Stimulated activated CD4-positive, alpha-beta T cell treated with anti-CD3 and anti-CD28 coated beads, Interleukin-12 subunit alpha, Interleukin-12 subunit beta, amount 100 ng/mL, for 48 hours (primary cell): ENCODE results near the gene DCAF6.

ENCODE experiments used
- DNase-seq, 3 donors: peaks; one replicate each; pipeline ENCODE4 v3.0.0-alpha.2; 2020; ENCODE audit warnings: low read depth in 2 of 3, low spot score in 1 of 3

The DCAF6 gene

DNA sequence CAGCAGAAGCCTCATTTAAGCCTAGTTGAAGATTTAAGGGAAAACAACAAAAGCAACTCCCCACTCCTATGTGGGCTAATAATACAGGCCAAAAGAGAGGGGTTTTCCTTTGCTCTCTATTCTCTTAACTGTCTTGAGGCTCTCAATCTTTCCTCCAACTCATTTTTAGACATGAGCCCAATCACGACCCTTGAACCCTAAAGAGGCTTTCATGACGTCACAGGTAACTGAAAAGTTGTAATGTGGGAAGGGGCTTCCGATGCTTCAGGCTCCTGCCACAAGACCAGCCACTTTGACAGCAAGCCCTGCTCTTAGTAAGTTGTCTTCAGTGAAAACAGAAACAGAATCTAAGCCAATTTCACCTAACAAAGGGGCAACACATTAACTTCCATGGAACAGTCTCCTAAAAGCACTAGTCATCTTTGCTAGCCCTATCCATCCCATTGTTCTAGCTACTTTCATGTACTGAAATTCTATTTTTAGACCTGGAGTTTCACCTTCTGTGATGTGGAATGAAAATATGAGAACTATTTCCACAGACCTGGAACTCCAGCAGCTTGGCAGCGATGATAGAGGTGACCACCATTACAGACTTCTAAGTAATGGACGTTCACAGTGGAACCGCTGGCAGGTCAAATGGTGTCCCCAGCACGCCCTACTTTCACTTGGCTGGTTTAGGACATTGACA, 164.0 kb downstream of the DCAF6 start:
- DNase-seq: no peak

DNA sequence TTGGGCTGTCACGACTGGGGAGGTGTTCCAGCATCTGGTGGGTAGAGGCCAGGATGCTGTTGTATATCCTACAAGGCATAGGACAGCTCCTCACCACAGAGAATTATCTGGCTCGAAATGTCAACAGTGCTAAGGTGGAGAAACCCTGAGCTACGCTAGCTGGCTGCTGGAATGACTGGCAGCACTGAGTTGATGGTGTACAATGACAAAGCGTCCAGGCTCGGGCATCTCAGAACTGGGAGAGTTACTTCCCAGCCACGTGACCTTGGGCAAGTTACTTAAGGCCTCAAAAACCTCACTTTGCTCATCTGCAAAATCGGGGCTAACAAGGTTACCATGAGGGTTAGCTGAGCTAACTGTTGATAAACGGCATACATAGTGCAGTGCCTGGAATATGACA, 164.9 kb downstream of the DCAF6 start:
- DNase-seq: no peak

DNA sequence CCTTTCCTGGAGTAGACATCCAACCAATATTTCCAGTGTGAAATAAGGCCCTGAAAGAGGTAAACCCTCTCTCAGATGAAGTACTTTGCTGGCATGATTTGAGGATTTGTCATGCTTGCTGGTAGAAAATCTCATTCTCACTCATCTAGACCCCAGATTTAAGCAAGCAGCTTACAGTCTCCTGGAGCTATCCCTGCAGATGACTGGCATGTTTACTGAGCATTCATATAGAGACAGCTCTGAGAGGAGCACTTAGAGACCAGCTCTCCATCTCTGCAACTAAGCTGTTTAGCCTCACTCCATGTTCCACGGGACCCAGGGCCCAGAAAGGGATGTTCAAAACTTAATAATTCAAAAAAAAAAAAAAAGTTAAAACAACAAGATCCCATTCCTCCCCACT, 166.0 kb downstream of the DCAF6 start:
- no peak for DNase-seq

DNA sequence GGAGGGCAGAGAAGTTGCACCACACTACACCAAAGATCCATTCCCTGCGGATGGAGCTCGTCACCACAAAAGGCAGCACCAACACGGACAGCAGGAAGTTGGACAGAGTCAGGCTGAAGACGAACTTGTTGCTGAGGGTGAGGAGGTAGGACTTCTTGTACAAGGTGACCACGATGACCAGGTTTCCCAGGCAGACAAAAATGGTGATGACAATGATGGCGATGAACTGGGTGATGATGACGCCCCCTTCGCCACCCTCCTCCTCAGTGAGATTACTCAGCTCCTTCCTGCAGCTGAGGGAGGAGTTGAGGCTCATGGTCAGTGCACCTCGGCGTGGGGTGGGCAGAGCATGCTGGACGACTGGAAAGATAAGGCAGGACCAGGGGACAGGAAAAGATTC, 168.1 kb downstream of the DCAF6 start:
- no peak for DNase-seq

DNA sequence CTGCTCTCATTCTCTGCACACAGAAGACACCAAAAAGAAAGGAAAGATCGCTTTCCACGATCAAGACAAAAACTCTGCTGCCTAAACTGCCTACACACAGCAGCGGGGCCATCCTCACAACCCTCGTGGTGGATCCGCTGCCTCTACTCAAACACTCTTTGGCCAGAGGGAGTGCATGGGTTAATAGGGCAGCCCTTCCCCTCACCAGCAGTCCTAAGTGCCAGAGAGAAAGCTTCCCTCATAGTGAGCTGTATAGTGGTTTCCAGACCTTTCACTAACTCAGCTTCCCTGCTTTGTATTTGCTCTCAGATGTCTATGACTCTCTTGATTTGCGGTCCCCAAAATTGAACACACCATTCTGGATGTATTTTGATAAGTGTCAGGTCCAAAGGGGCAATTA, 169.4 kb downstream of the DCAF6 start:
- DNase-seq: no peak

DNA sequence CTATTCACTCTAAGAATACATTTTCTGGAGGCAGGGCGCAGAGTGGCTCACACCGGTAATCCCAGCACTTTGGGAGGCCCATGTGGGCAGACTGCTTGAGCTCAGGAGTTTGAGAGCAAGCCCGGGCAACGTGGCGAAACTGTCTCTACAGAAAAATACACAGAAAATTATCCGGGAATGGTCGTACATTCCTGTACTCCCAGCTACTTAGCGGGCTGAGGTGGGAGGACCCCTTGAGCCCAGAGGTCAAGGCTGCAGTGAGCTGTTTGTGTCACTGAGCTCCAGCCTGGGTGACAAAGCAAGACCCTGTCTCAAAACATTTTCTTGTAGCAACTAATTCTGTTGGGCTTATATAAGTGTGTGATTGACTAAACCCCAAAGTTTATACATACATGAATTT, 169.8 kb downstream of the DCAF6 start:
- no peak for DNase-seq

DNA sequence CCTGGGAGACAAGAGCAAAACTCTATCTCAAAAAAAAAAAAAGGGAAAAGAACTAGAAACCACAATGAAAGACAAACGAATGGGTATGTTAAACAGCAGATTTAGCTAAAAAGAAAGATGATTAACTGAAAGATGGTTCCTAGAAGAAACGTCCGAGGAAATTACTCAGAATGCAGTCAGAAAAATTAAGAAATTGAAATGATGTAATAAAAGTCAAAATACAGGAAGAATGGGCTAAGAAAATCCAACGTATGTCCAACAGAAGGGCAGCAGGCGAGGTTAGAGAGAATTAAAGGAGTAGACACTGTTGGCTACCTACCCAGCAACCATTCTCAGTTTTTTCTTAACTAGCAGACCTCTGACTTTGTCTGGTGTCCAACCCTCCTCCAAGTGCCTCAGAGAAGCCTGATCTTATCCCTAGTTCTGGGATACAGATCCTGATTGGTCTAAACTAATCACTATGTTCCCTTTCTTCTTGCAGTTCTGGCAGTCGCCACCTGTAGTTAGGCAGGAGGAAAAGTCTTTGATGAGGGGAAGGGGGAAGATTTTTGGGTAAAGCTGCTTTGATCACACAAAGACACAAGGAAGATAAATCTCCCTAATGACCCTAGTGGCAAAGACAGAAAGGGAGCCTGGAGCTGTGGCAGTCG, 174.5 kb downstream of the DCAF6 start:
- DNase-seq: no peak

DNA sequence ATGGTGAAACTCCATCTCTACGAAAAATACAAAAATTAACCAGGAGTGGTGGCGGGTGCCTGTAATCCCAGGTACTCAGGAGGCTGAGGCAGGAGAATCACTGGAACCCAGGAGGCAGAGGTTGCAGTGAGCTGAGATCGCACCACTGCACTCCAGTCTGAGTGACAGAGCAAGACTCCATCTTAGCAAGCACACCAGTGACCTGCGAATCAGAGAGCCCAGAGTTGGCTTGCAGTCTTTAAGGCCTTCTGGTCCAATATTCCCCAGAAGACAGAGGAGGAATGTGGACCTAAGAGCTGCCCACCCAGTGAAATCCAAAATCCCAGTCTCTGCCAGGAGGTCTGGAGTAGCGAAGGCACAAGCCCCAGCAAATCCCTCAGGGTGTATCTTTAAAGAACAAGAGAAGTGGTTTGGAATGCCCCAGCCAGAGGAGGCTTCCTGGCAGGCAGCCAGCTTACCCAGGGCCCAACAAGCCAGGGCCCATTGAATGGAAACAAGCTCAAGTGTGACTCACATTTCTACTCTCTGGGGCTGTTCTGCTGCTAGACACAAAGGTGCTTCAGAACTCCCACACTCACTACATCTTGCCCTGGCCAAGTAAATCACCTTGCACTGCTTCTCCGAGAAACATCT, 176.3 kb downstream of the DCAF6 start:
- DNase-seq: peak; percentile 35 to 51 (median 45)

DNA sequence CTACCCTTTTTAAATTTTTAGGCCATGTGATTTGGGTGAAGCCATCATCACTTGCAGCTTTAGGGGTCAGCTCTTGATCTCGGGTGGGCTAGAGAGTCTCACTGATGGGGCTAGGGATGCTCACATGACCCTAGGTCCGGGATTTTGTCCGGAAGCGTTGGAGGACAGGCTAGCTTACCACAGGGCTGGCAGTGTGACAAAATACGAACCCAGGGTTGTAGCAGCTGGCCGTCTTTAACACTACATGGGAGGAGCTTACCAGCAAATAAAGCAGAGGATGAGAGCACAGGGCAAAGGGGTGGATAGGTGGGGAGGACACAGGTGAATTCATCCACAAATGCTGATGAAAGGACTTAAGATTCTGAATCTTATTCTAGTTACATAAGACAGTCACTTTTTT, 178.4 kb downstream of the DCAF6 start:
- no peak for DNase-seq

DNA sequence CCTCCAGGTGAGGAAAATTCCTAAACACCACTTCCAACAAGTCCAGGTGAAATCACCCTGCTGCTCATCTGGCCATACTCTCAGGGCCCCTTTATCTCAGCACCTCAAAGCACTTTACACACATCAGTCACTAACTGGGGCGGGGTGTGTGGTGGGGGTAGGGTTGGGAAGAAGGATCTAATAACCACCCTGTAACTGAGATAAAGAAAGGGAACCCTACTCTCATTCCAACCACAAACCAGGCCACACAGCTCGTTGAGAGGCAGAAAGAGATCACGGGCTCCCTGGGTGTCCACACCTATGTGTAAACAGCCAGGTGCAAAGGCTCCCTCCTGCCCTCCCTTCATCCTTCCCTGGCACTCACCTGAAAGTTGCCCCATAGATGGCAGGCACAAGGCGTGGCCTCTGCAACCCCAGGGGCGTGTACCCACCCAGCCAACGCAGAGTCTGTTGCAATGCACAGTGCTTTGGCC, 179.9 kb downstream of the DCAF6 start:
- DNase-seq: no peak

DNA sequence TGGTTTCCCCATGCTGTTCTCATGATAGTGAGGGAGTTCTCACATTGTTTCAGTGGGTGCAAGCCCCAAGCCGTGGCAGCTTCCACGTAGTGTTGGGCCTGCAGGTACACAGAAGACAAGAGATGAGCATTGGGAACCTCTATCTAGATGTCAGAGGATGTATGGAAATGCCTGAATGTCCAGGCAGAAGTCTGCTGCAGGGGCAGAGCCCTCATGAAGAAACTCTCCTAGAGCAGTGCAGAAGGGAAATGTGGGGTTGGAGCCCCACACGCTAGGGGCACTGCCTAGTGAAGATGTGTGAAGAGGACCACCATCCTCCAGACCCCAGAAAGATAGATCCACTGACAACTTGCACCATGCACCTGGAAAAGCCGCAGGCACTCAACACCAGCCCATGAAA, 183.3 kb downstream of the DCAF6 start:
- no peak for DNase-seq

DNA sequence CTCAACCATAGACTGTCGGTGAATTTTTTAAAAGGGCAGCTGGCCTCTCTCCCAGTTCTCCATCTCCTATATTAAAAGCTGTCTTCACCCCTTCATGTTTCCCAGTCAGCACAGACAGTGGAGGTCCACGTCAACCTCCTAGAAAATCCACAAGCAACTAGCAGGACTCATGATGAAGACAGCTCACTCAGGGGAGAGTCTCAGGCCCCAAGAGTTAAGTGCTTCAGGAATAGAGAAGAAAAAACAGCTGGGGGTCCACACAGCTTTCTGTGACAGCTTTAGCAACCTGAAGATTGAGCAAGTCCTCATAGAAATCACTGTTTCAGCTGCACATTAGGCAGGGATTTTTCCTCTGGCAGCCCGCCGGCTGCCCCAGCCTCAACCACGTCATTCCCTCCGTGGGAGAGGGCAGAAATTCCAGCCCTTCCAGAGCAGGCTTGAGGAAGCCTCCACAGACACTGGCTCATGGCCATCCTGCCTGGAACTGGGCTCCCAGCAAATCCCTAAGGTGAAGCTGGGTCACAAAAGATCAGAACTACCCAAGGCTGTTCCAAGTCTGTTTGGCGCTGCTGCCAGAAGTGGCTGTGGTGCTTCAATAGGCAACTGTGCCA, 185.0 kb downstream of the DCAF6 start:
- DNase-seq: no peak

DNA sequence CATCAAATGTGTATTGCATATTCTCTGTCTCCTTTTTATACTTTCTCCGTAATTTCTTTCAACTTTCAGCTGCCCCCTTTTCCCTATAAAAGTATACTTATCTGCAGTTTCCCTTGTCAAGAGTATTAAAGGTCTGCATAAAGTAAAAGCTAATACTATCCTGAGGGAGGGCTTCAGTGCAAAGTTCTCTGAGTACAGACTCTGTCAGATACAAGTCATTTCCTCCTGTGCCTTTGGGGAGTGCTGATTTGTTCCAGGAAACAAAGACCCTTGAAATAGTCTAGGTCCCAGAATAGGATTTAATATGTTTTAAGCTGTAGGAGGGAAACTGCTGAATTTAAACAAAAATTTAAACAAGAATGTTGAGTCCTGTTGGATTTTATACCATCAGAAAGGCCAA, 188.6 kb downstream of the DCAF6 start:
- no peak for DNase-seq
